WTC11 (cell line): ENCODE measurements around the gene ZNF48.

Source experiments
- CTCF ChIP-seq: fragments of 200-600 bp; IDR thresholded peaks from 2 replicates; pipeline ENCODE4 v1.8.0; 2022; ENCODE audit warnings: antibody characterized with exemption
- HMGA2 ChIP-seq: fragments of 250-450 bp; sonication (Bioruptor Pico); IDR thresholded peaks from 2 replicates; pipeline ENCODE4 v1.4.0; 2021; ENCODE audit warnings: mild to moderate bottlenecking, moderate library complexity
- NFE2L1 ChIP-seq: sonication (generic); formaldehyde crosslinking; IDR thresholded peaks from 2 replicates; pipeline ENCODE4 v1.8.1; 2023; ENCODE audit warnings: missing genetic modification reagents
- NR2C2 ChIP-seq: sonication (generic); formaldehyde crosslinking; IDR thresholded peaks from 2 replicates; pipeline ENCODE4 v1.8.0; 2022; ENCODE audit warnings: mild to moderate bottlenecking, missing genetic modification reagents
- ZBTB43 ChIP-seq: sonication (generic); formaldehyde crosslinking; IDR thresholded peaks from 2 replicates; pipeline ENCODE4 v1.8.1; 2023; ENCODE audit warnings: mild to moderate bottlenecking, missing genetic modification reagents
- ZNF396 ChIP-seq: fragments of 250-450 bp; sonication (Bioruptor Pico); IDR thresholded peaks from 2 replicates; pipeline ENCODE4 v1.8.0; 2021; ENCODE audit warnings: mild to moderate bottlenecking, moderate library complexity, borderline replicate concordance

DNA sequence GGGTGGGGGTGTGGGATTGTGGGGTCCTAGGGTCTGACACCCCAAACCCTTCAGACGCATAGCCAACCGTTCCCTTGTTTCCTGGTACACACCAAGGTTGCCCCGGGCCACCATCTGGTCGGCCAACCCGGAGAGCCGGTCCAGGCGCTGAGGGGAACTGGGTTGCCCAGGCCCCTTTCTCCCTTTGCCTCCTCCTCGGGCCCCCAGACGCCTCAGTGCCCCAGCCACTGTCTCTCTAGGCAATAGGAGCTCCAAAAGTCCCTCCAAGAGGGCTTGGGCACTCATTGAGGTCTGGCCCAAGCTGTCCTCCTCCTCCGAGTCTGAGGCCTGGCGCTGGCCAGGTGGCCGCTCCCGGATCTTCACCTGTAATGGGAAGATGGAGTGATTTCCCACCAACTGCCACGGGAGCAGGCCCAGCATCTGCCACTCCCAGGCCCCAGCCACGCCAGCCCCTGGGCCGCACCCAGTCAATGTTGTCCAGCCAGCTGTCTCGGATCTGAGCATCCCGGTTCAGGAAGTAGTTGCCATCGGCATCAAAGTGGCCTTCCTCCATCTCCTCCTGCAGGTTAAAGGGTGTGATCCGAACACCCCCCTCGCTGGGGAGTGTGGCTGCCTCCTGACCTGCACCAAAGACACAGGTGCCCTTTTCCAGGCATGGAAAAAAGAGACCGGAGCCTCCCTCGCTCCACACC, 41.6 kb upstream of the ZNF48 start:
- TF ChIP-seq HMGA2 (CRISPR knock-in tag), result no peak
- no peak for TF ChIP-seq CTCF
- no peak for TF ChIP-seq NFE2L1
- no peak for TF ChIP-seq ZBTB43 (CRISPR knock-in tag)
- no peak for TF ChIP-seq NR2C2 (CRISPR knock-in tag)
- no peak for TF ChIP-seq ZNF396 (CRISPR knock-in tag)
